Body of pancreas (tissue), 4 donors: Measurements from ENCODE around the gene SCFD2.
"Not testable (repeated sequence)": the region's sequence is repeated elsewhere in the genome, so short reads cannot be mapped to it uniquely, and the experiment has no call there.

Source experiments
- POLR2A ChIP-seq, 3 donors: fragments of 450-650 bp; IDR thresholded peaks; one replicate each; pipeline ENCODE4 v1.6.1; 2016; ENCODE audit warnings: antibody characterized with exemption in 3 of 3, mild to moderate bottlenecking in 2 of 3
- TF ChIP-seq, protein P1 (sequence below), 7 experiments: fragments of 450-650 bp in 4 of 7; fragments of 200-600 bp in 3 of 7; sonication (generic) in 3 of 7; IDR thresholded peaks; one replicate each; pipeline ENCODE4 v1.5.1; 2016 to 2019; ENCODE audit warnings: antibody characterized with exemption in 7 of 7

DNA sequence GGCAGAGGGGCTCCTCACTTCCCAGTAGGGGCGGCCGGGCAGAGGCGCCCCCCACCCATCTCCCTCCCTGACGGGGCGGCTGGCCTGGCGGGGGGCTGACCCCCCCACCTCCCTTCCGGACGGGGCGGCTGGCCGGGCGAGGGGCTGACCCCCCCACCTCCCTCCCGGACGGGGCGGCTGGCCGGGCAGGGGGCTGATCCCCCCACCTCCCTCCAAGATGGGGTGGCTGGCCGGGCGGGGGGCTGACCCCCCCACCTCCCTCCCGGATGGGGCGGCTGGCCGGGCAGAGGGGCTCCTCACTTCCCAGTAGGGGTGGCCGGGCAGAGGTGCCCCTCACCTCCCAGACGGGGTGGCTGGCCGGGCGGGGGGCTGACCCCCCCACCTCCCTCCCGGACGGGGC, 128.1 kb downstream of the SCFD2 start:
- TF ChIP-seq, protein P1, sequence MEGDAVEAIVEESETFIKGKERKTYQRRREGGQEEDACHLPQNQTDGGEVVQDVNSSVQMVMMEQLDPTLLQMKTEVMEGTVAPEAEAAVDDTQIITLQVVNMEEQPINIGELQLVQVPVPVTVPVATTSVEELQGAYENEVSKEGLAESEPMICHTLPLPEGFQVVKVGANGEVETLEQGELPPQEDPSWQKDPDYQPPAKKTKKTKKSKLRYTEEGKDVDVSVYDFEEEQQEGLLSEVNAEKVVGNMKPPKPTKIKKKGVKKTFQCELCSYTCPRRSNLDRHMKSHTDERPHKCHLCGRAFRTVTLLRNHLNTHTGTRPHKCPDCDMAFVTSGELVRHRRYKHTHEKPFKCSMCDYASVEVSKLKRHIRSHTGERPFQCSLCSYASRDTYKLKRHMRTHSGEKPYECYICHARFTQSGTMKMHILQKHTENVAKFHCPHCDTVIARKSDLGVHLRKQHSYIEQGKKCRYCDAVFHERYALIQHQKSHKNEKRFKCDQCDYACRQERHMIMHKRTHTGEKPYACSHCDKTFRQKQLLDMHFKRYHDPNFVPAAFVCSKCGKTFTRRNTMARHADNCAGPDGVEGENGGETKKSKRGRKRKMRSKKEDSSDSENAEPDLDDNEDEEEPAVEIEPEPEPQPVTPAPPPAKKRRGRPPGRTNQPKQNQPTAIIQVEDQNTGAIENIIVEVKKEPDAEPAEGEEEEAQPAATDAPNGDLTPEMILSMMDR (IDR thresholded peaks at IDR 0.05), result not testable (repeated sequence)
- not testable (repeated sequence) for TF ChIP-seq POLR2A (IDR thresholded peaks at IDR 0.05)
